ENCODE data around the gene PAQR5. TPM values are rescaled to one million over a fixed set of nuclear protein-coding genes. Genes with fewer than 3 reads are reported as not detected.

PAQR5 gene
- total and polyA plus RNA-seq, 9 of the 15 experiments (the other 6 are each of a cell fraction or from before 2014, with no cell fraction given): 0.04 to 0.08 TPM; not detected in 7

DNA sequence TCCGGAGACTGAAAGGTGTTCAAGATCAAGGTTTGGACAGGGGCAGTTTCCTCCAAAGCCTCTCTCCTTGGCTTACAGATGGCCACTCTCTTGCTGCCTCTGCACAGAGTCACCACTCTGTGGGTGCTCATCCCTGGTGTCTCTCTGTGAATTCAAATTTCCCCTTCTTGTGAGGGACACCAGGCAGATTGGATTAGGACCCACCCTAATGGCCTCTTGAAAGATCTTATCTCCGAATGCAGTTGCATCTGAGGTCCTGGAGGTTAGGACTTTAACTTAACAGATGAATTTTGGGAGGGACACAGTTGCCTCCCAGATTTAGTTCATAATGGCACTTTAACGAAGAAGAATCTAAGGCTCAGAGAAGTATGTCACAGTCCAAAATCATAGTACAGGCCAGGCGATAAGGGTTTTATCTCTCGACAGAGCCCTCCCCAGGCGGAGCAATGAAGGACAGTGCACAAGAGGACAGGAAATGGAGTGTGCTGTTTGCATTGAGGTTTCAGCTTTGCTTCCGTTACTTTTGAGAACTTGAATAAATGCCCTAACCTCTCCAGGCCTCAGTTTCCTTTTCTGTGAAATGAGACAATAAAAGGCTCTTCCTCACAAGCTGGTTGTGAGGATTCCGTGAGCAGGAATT is 76.6 kb downstream of the PAQR5 start (continued):
- TF ChIP-seq, protein P1, sequence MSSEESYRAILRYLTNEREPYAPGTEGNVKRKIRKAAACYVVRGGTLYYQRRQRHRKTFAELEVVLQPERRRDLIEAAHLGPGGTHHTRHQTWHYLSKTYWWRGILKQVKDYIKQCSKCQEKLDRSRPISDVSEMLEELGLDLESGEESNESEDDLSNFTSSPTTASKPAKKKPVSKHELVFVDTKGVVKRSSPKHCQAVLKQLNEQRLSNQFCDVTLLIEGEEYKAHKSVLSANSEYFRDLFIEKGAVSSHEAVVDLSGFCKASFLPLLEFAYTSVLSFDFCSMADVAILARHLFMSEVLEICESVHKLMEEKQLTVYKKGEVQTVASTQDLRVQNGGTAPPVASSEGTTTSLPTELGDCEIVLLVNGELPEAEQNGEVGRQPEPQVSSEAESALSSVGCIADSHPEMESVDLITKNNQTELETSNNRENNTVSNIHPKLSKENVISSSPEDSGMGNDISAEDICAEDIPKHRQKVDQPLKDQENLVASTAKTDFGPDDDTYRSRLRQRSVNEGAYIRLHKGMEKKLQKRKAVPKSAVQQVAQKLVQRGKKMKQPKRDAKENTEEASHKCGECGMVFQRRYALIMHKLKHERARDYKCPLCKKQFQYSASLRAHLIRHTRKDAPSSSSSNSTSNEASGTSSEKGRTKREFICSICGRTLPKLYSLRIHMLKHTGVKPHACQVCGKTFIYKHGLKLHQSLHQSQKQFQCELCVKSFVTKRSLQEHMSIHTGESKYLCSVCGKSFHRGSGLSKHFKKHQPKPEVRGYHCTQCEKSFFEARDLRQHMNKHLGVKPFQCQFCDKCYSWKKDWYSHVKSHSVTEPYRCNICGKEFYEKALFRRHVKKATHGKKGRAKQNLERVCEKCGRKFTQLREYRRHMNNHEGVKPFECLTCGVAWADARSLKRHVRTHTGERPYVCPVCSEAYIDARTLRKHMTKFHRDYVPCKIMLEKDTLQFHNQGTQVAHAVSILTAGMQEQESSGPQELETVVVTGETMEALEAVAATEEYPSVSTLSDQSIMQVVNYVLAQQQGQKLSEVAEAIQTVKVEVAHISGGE (CRISPR knock-in tag; IDR thresholded peaks at IDR 0.05): peak in 1 of 3 experiments; percentile 54; a peak in 1 of 6 replicates
- TF ChIP-seq VEZF1 (CRISPR knock-in tag; IDR thresholded peaks at IDR 0.05) (peak; percentile 13; the same call in 1 of the 2 replicates), DIDO1 (tag; IDR thresholded peaks at IDR 0.05; ENCODE audit: low read depth) (no peak)
